A673 (cell line): ENCODE data around the gene ZC3H12D.

ENCODE experiments used
- EZH2 ChIP-seq: fragments of 200-600 bp; sonication (generic); IDR thresholded peaks from 2 replicates; pipeline ENCODE4 v1.6.1; 2017; ENCODE audit warnings: borderline replicate concordance, low read depth, mild to moderate bottlenecking, mixed read lengths, antibody characterized with exemption, low read length; ENCODE audit not compliant: poor library complexity, severe bottlenecking
- TF ChIP-seq, protein P1 (sequence below): fragments of 300-800, 200-600 bp; sonication (generic); conservative IDR thresholded peaks from 2 replicates; pipeline ENCODE4 v1.5.1; 2017; ENCODE audit warnings: low read depth, mild to moderate bottlenecking, antibody characterized with exemption, low read length, moderate library complexity, mixed read lengths

DNA sequence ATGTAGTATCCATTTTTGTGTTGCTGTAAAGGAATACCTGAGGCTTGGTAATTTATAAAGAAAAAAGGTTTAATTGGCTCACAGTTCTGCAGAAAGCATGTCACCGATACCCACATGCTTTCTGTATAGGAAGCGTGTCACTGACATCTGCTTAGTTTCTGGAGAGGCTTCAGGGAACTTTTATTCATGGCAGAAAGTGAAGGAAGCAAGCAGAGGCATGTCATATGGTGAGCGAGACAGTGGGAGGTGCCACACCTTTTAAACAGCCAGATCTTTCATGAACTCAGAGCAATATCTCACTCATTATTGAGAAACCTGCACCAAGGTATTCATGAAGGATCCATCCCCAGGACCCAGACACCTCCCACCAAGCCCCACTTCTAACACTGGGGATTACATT is 81.3 kb downstream of the ZC3H12D start:
- TF ChIP-seq, protein P1, sequence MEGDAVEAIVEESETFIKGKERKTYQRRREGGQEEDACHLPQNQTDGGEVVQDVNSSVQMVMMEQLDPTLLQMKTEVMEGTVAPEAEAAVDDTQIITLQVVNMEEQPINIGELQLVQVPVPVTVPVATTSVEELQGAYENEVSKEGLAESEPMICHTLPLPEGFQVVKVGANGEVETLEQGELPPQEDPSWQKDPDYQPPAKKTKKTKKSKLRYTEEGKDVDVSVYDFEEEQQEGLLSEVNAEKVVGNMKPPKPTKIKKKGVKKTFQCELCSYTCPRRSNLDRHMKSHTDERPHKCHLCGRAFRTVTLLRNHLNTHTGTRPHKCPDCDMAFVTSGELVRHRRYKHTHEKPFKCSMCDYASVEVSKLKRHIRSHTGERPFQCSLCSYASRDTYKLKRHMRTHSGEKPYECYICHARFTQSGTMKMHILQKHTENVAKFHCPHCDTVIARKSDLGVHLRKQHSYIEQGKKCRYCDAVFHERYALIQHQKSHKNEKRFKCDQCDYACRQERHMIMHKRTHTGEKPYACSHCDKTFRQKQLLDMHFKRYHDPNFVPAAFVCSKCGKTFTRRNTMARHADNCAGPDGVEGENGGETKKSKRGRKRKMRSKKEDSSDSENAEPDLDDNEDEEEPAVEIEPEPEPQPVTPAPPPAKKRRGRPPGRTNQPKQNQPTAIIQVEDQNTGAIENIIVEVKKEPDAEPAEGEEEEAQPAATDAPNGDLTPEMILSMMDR, result no peak
- TF ChIP-seq EZH2, result no peak
